GM12801 (cell line): ENCODE results near the gene H19.

Source experiments
- TF ChIP-seq, protein P1 (sequence below): IDR thresholded peaks from one replicate; pipeline ENCODE4 v1.5.1; 2011; ENCODE audit warnings: control low read depth; ENCODE audit not compliant: insufficient read length; ENCODE audit errors: extremely low read depth

Gene H19

DNA sequence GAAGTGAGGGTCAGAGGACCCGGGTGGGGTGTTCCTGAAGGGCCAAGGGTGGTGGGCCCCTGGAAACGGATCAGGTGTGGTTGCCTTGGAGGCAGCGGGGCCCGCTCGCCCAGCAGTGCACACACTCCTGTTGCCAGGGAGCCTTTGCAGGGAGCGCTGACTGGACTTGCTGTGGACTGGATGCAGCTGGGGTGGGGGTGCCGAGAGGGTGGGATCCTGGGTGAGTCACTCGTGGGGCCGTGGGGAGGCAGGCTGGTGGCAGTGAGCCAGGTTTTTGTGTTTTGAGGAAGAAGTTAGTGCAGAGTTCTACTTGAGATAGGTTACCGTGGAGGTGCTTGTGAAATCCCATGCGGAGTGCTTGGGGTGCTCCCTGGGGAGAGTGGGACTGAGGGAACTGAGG lies 49.3 kb downstream of the H19 start:
- TF ChIP-seq, protein P1, sequence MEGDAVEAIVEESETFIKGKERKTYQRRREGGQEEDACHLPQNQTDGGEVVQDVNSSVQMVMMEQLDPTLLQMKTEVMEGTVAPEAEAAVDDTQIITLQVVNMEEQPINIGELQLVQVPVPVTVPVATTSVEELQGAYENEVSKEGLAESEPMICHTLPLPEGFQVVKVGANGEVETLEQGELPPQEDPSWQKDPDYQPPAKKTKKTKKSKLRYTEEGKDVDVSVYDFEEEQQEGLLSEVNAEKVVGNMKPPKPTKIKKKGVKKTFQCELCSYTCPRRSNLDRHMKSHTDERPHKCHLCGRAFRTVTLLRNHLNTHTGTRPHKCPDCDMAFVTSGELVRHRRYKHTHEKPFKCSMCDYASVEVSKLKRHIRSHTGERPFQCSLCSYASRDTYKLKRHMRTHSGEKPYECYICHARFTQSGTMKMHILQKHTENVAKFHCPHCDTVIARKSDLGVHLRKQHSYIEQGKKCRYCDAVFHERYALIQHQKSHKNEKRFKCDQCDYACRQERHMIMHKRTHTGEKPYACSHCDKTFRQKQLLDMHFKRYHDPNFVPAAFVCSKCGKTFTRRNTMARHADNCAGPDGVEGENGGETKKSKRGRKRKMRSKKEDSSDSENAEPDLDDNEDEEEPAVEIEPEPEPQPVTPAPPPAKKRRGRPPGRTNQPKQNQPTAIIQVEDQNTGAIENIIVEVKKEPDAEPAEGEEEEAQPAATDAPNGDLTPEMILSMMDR = no peak

DNA sequence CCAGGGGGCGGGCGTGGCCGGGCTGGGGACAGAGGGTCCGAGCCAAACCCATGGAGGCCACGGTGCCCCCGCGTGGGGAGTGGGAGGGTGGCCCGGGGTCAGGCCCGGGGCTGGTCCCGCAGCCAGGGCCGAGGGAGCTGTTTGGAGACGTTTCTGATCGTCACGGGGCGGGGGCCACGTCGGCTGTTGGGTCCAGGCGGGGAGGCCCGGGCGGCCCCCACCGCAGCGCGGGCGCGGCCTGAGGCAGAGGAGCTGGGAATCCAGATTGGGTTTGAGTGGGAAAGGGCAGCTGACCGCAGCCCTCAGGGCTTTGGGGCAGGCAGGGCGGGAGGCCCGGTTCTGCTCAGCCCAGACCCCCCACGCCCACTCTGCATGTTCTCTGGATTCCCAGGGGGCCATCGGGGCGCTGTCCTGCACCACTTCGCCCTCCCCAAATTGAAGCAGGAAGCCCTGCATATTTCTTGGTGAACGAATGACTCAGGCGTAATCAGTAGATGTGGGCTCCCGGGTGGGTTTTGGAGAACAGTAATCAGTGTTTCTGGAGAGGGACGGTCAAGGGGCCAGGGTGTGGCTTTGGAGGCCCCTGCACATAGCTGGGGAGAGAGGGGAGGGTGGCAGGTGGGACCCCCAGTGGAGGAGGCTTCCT lies 49.9 kb downstream of the H19 start:
- TF ChIP-seq, protein P1 = no peak

DNA sequence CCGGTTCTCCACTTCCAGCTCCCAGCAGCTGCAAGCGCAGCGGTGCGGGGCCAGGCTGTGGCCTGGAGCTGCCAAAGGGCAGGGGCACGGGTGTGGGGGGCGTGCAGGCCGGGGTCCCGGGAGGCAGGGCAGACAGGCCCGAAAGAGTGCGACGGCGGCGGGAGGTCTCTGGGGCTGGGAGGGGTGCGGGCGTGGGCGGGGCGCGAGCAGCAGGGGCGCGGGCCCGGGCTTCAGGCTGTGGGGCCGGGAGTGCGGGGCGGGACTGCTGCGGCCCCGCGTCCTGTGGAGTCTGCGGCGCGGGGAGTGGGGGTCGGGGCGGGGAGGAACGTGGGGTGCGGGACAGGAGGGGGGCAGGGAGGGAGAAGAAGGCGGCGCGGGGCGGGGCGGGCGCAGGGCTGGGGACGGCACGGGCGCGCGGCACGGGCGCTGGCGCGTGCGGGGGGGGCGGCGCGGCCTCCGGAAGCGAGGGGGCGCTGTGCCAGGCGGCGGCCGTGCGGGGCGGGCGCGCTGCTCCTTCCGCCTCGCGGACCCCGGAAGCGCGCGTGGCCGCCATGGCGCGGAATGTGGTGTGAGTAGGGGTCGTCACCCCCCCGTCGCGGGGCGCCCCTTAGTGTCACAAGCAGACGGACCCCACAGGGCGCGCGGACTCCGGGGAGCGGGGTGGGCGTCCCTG lies 50.7 kb downstream of the H19 start, which contains the start of gene MRPL23:
TSS of gene MRPL23 (plus strand) at position 521 of the 673 bp plus-strand sequence. CDS start at position 552, 31 bp downstream.
- TF ChIP-seq, protein P1 = no peak
